Activated CD8-positive, alpha-beta memory T cell treated with anti-CD3 and anti-CD28 coated beads for 48 hours (primary cell): ENCODE measurements around the gene MMP19.
A peak's percentile ranks its signal among the peaks of the same experiment; 100 is the strongest.
"Not testable (repeated sequence)": the region's sequence is repeated elsewhere in the genome, so short reads cannot be mapped to it uniquely, and the experiment has no call there.

Source experiments
- DNase-seq, 3 experiments: peaks; one replicate each; pipeline ENCODE4 v3.0.0-alpha.2; 2020; ENCODE audit warnings: low read depth in 2 of 3, low spot score in 2 of 3

MMP19 gene

GRCh38 chr12:55844961-55845360 is 2.2 kb upstream of the MMP19 start:
- no peak for DNase-seq

- DNase-seq: no peak
Measured at GRCh38 chr12:55843431-55843830, 695 bp upstream of the MMP19 start.

GRCh38 chr12:55840581-55841351 is 2.0 kb downstream of the MMP19 start:
- no peak for DNase-seq

- DNase-seq: no peak
Measured at GRCh38 chr12:55839345-55840140, 3.2 kb downstream of the MMP19 start.

GRCh38 chr12:55838361-55838760 is 4.4 kb downstream of the MMP19 start:
- no peak for DNase-seq

- DNase-seq: not testable (repeated sequence)
Measured at GRCh38 chr12:55834400-55834799, 8.3 kb downstream of the MMP19 start.

GRCh38 chr12:55833056-55833455 is 9.7 kb downstream of the MMP19 start:
- DNase-seq: no peak

GRCh38 chr12:55831447-55831815 is 11.3 kb downstream of the MMP19 start:
- DNase-seq: no peak

GRCh38 chr12:55830601-55831446 is 11.9 kb downstream of the MMP19 start:
- peak in 1 of 3 experiments; percentile 19 for DNase-seq

GRCh38 chr12:55829967-55830600 is 12.7 kb downstream of the MMP19 start:
- peak in 1 of 3 experiments; percentile 10 for DNase-seq

GRCh38 chr12:55828357-55828756 is 14.4 kb downstream of the MMP19 start:
- DNase-seq: no peak

GRCh38 chr12:55827806-55828205 is 14.9 kb downstream of the MMP19 start:
- no peak for DNase-seq

- no peak for DNase-seq
Measured at GRCh38 chr12:55824726-55825125, 18.0 kb downstream of the MMP19 start.

- DNase-seq: no peak
Measured at GRCh38 chr12:55823419-55823818, 19.3 kb downstream of the MMP19 start.

- no peak for DNase-seq
Measured at GRCh38 chr12:55822228-55822627, 20.5 kb downstream of the MMP19 start.

GRCh38 chr12:55820679-55821078 is 22.1 kb downstream of the MMP19 start:
- DNase-seq: no peak

- no peak for DNase-seq
Measured at GRCh38 chr12:55818886-55819285, 23.9 kb downstream of the MMP19 start.

- no peak for DNase-seq
Measured at GRCh38 chr12:55818140-55818728, 24.5 kb downstream of the MMP19 start.

- DNase-seq: peak; percentile 75 to 87 (median 82)
Measured at GRCh38 chr12:55817345-55818139, 25.2 kb downstream of the MMP19 start, which contains the start of the genes ORMDL2 and SARNP. Gene ORMDL2, plus strand, starts transcription at chr12:55818041. Its CDS starts 959 bp downstream, at chr12:55819000. Gene SARNP, minus strand, starts transcription at chr12:55817724. Its CDS starts 23 bp downstream, at chr12:55817701.
